Activated CD4-positive, alpha-beta T cell treated with anti-CD3 and anti-CD28 coated beads for 36 hours (primary cell): Measurements from ENCODE around the gene KAT2B. TPM values are rescaled to one million over a fixed set of nuclear protein-coding genes. Genes with fewer than 3 reads are reported as not detected.
A peak's percentile ranks its signal among the peaks of the same experiment; 100 is the strongest.
"Not testable (repeated sequence)": the region's sequence is repeated elsewhere in the genome, so short reads cannot be mapped to it uniquely, and the experiment has no call there.

Source experiments
- ATAC-seq: fragments of 200-7000 bp; cut with Tn5 transposase; one replicate; pipeline ENCODE4 v1.10.0; 2021; ENCODE audit warnings: mild to moderate bottlenecking, moderate library complexity
- CTCF ChIA-PET: fragments of 350-600 bp; sonication (Branson Sonifier 250); formaldehyde crosslinking; loops from one replicate; lab custom pipeline; 2021; ENCODE audit warnings: antibody characterized with exemption; lab: Charles Lee
- POLR2A ChIA-PET: fragments of 350-600 bp; sonication (Branson Sonifier 250); formaldehyde crosslinking; loops from one replicate; lab custom pipeline; 2021; ENCODE audit warnings: antibody characterized with exemption, inconsistent platforms; lab: Charles Lee
- DNase-seq: peaks from one replicate; pipeline ENCODE4 v3.0.0-alpha.2; 2020
- H3K27ac Mint-ChIP-seq: one replicate; pipeline ENCODE4 v1.8.0; 2021; ENCODE audit warnings: mixed read lengths
- H3K27me3 Mint-ChIP-seq: one replicate; pipeline ENCODE4 v1.8.0; 2021; ENCODE audit warnings: mixed read lengths
- H3K36me3 Mint-ChIP-seq: one replicate; pipeline ENCODE4 v1.8.0; 2021; ENCODE audit warnings: low read depth, mixed read lengths
- H3K4me1 Mint-ChIP-seq: one replicate; pipeline ENCODE4 v1.8.0; 2021; ENCODE audit warnings: mixed read lengths
- H3K4me3 Mint-ChIP-seq: one replicate; pipeline ENCODE4 v1.8.0; 2021; ENCODE audit warnings: mild to moderate bottlenecking, moderate library complexity, mixed read lengths
- H3K9me3 Mint-ChIP-seq: one replicate; pipeline ENCODE4 v1.8.0; 2021; ENCODE audit warnings: low read depth, mixed read lengths
- intact Hi-C, 2 experiments: fragments of 100-400 bp; cut with DNase I in 1 of 2; cut with micrococcal nuclease in 1 of 2; formaldehyde crosslinking; loops; one replicate each; pipeline versions ENCODE4 v1.14.2 to v1.15.1; 2022 to 2024; cut with DNase I, micrococcal nuclease
- total RNA-seq, 2 experiments: library from RNA; stranded (reverse); gene quantifications; one replicate each; pipeline ENCODE4 v1.2.3, GENCODE V29; 2021

The KAT2B gene
- total RNA-seq, 2 experiments from 2014 or later = 17.2 to 18.5 TPM

DNA sequence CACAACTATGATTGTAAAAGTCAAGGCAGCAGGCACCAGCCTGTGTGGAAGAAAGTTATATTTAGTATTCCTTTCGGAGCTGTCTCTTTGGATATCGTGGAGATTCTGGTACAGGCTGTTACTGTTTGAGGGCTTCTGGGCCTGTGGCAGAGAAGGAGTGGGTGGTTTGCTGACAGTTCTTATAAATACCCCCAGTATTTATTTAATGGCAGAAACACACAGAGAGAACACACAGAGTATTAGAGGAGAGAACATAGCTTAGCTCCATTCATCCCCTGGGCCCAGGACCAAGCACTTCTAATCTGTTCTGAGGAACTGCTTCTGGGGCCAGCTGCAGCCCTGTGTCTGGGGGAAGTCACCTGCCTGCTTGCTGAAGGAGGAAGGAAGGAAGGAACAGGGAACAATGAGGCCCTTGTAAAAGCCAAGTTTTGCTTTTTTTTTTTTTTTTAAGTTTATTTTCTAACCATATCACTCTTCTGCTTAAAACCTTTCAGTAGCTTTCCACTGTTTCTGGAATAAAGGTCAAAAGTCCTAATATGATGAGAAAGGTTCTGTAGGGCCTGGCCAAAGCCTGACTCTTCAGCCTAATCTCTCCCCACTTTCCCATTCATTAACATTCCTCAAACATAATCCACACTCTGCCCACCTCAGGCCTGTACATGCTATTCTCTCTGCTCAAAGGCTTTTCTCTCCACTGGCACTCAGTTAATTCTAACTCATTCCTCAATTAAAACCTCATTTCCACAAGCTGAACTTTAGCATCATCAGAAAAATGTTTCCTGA lies 16.4 kb upstream of the KAT2B start:
- POLR2A ChIA-PET = no interaction called here
- DNase-seq = no peak
- Mint-ChIP-seq H3K36me3 (no peaks in the 10 kb centered on the region), H3K4me1 (no peaks in the 10 kb centered on the region), H3K4me3 (no peak overlapping the region), H3K27ac (no peak overlapping the region), H3K9me3 (no peaks in the 10 kb centered on the region), H3K27me3 (no peaks in the 10 kb centered on the region)
- ATAC-seq = no peak
- CTCF ChIA-PET = interaction anchor here (1.7 kb wide), 1 partner anchor 10 kb away, joined by 3 read pairs; no protein-coding TSS in a partner anchor
- intact Hi-C loops = no loop called here

DNA sequence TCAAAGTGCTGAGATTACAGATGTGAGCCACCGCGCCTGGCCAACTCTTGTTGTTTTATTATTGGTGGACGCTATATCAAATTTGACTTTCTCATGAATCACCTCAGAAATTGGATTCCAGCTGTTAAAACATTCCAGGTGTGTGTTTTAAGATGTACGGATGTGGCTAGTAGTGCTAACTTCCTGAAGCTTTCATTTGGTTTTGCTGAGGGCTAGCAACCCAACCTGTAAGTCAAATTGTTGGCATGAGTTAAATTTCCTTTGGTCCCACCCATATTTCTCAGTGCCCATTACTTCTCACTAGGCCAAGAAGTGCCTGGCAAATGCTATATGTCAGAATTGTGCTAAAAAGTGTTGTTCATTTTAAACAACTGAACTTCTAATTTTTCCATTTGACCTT lies 13.1 kb upstream of the KAT2B start:
- ATAC-seq (no peak), DNase-seq (no peak)
- intact Hi-C loops = no loop called here
- POLR2A ChIA-PET = no interaction called here
- CTCF ChIA-PET = interaction anchor here (0.6 kb wide), 1 partner anchor 391 kb away, joined by 3 read pairs; no protein-coding TSS in a partner anchor
- H3K9me3 Mint-ChIP-seq = no peaks in the 10 kb centered on the region
- H3K4me3 Mint-ChIP-seq = no peak overlapping the region
- H3K36me3 Mint-ChIP-seq = no peaks in the 10 kb centered on the region
- H3K4me1 Mint-ChIP-seq = no peaks in the 10 kb centered on the region
- H3K27ac Mint-ChIP-seq = no peak overlapping the region
- H3K27me3 Mint-ChIP-seq = no peaks in the 10 kb centered on the region

GRCh38 chr3:20028905-20029331 lies 11.3 kb upstream of the KAT2B start:
- ATAC-seq (no peak), DNase-seq (no peak)
- H3K36me3 Mint-ChIP-seq = no peaks in the 10 kb centered on the region
- no peak overlapping the region for H3K4me3 Mint-ChIP-seq
- H3K4me1 Mint-ChIP-seq = no peaks in the 10 kb centered on the region
- ChIA-PET POLR2A (no interaction called here), CTCF (interaction anchor here (1.3 kb wide), 1 partner anchor 114 kb away, joined by 3 read pairs; no protein-coding TSS in a partner anchor)
- H3K27ac Mint-ChIP-seq = no peak overlapping the region
- H3K27me3 Mint-ChIP-seq = no peaks in the 10 kb centered on the region
- intact Hi-C loops = no loop called here
- H3K9me3 Mint-ChIP-seq = no peaks in the 10 kb centered on the region

- CTCF ChIA-PET, H3K27me3 Mint-ChIP-seq, H3K4me3 Mint-ChIP-seq: not testable (repeated sequence)
Observed at GRCh38 chr3:20031939-20032338, 8.3 kb upstream of the KAT2B start.

GRCh38 chr3:20035019-20035418 lies 5.2 kb upstream of the KAT2B start:
- ATAC-seq = no peak
- POLR2A ChIA-PET = no interaction called here
- intact Hi-C loops = loop anchor here in 1 of 2 experiments (10.0 kb wide), 1 partner anchor 150 kb away; no protein-coding TSS in a partner anchor
- no peaks in the 10 kb centered on the region for H3K36me3 Mint-ChIP-seq
- H3K9me3 Mint-ChIP-seq = no peaks in the 10 kb centered on the region
- CTCF ChIA-PET = no interaction called here
- no peak overlapping the region for H3K27ac Mint-ChIP-seq
- H3K4me3 Mint-ChIP-seq = no peak overlapping the region
- DNase-seq = no peak
- peaks cover 17% of the 10 kb centered on the region for H3K4me1 Mint-ChIP-seq
- no peaks in the 10 kb centered on the region for H3K27me3 Mint-ChIP-seq

More at GRCh38 chr3:20031939-20032338, 8.3 kb upstream of the KAT2B start:
- H3K4me1 Mint-ChIP-seq, DNase-seq, POLR2A ChIA-PET, ATAC-seq, H3K9me3 Mint-ChIP-seq, H3K27ac Mint-ChIP-seq, H3K36me3 Mint-ChIP-seq: not testable (repeated sequence)
- intact Hi-C loops = loop anchor here in 1 of 2 experiments (10.0 kb wide), 1 partner anchor 147 kb away; no protein-coding TSS in a partner anchor

DNA sequence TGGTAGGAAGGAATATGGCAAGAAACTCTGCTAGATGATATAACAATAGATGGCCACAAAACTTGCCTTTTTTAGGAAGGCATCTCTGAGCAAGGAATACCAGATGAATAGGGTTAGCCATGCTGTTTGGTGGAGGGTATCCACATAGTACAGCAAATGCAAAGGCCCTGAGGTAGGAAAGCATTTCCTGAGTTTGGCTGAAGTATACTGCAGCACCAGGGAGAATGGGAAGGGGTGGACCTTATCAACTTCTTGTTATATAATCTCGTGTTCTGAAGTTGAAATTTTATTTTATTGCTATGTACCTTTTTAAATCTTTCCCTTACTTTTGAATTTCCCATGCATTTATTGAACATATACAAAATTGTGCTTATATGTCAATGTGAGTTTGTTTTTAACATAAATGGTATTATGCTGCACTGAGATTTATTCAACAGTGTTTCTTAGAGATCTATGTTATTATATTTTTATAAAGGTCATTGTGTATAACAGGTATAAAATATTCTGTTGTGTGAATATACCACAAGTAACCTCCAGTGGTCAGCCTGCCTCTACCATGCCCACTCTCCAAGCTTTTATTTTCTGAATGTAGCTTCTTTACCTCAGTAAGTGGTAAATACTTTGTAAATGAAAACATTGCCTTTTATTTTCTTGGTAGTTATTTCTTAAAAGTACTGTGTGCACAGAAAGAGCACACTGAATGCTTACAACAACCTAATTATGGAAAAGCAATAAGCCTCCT lies 2.8 kb upstream of the KAT2B start:
- ChIA-PET CTCF (no interaction called here), POLR2A (no interaction called here)
- no peak for DNase-seq
- intact Hi-C loops = loop anchor here in 1 of 2 experiments (10.0 kb wide), 1 partner anchor 153 kb away; no protein-coding TSS in a partner anchor
- ATAC-seq = no peak
- no peak overlapping the region for H3K4me3 Mint-ChIP-seq
- H3K27ac Mint-ChIP-seq = peak overlapping the region; percentile 87
- no peaks in the 10 kb centered on the region for H3K9me3 Mint-ChIP-seq
- peaks cover 26% of the 10 kb centered on the region for H3K4me1 Mint-ChIP-seq
- no peaks in the 10 kb centered on the region for H3K36me3 Mint-ChIP-seq
- no peaks in the 10 kb centered on the region for H3K27me3 Mint-ChIP-seq

DNA sequence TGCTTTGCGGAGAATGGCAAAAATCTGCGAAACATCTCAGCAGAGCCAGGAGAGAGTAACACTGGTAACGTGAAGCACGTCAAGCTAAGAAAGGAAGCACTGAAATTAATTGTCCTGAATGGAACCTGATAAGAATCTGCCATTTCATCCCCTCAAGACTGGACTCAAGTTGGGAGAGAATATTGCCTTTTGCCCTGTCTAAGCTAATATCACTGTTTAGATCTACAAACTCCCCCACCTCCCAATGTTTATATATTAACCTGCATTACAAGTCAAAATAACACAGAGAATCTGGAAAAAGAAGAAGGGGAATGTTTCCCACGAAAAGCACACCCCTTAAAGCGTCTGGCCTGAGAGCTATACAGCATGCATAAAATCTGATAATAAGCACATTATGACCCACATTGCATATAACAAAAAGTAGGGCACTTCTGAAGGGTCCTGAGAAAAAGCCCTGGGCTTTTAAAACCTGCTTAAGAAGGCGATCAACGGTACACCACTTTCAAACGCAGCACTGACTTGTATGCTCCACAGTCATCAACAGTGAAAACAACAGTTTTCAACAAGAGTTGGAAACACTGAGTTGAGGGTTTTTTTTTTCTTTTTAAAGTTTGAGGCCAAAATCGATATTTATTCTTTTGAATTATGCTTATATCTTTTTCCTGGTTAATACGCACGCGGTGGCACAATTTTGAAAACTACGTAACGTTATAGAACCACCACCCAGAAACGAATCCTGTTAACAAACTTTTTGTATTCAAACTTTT lies 1.4 kb upstream of the KAT2B start:
- ChIA-PET CTCF (interaction anchor here (0.9 kb wide), 1 partner anchor 20 kb away, joined by 3 read pairs; no protein-coding TSS in a partner anchor), POLR2A (interaction anchor here (1.3 kb wide), 1 partner anchor 147 kb away, joined by 3 read pairs; the partner anchor contains the start of gene SGO1)
- H3K4me3 Mint-ChIP-seq = peak overlapping the region; percentile 77
- intact Hi-C loops = loop anchor here (1.0 to 10.0 kb wide), 3 partner anchors 147 to 154 kb away; partner anchors contain the start of gene SGO1 (in 1 of the 2)
- H3K27me3 Mint-ChIP-seq = no peaks in the 10 kb centered on the region
- no peaks in the 10 kb centered on the region for H3K36me3 Mint-ChIP-seq
- no peaks in the 10 kb centered on the region for H3K9me3 Mint-ChIP-seq
- H3K27ac Mint-ChIP-seq = peak overlapping the region; percentile 87
- ATAC-seq (no peak), DNase-seq (no peak)
- peaks cover 41% of the 10 kb centered on the region for H3K4me1 Mint-ChIP-seq

- Mint-ChIP-seq H3K27ac (peak overlapping the region; percentile 87), H3K36me3 (no peaks in the 10 kb centered on the region), H3K9me3 (no peaks in the 10 kb centered on the region), H3K27me3 (no peaks in the 10 kb centered on the region), H3K4me3 (peak overlapping the region; percentile 77), H3K4me1 (peaks cover 46% of the 10 kb centered on the region)
- ChIA-PET CTCF (no interaction called here), POLR2A (interaction anchor here (1.3 kb wide), 1 partner anchor 147 kb away, joined by 3 read pairs; the partner anchor contains the start of gene SGO1)
- ATAC-seq = no peak
- DNase-seq = no peak
- intact Hi-C loops = loop anchor here (1.0 to 10.0 kb wide), 3 partner anchors 147 to 155 kb away; partner anchors contain the start of gene SGO1 (in 1 of the 2)
Observed at GRCh38 chr3:20039466-20039764, 831 bp upstream of the KAT2B start.

- no peaks in the 10 kb centered on the region for H3K27me3 Mint-ChIP-seq
- H3K4me3 Mint-ChIP-seq = peak overlapping the region; percentile 95
- H3K27ac Mint-ChIP-seq = peak overlapping the region; percentile 93
- intact Hi-C loops = loop anchor here (1.0 to 5.0 kb wide), 5 partner anchors 14 to 1598 kb away; partner anchors contain the start of genes RAB5A (in 2 of the 2) and SGO1 (in 1 of the 2)
- ChIA-PET POLR2A (interaction anchor here (0.9 to 2.6 kb wide), 5 partner anchors 13 to 143 kb away, joined by 3 to 19 read pairs (median 6); partner anchors contain the start of gene RAB5A), CTCF (interaction anchor here (0.6 to 2.9 kb wide), 11 partner anchors 12 to 161 kb away, joined by 3 to 24 read pairs (median 4); partner anchors contain the start of gene SGO1)
- H3K36me3 Mint-ChIP-seq = no peaks in the 10 kb centered on the region
- DNase-seq = peak; percentile 83
- H3K4me1 Mint-ChIP-seq = peaks cover 51% of the 10 kb centered on the region
- peak; percentile 31 for ATAC-seq
- H3K9me3 Mint-ChIP-seq = no peaks in the 10 kb centered on the region
Observed at GRCh38 chr3:20040548-20041196, 426 bp downstream of the KAT2B start.

- Mint-ChIP-seq H3K27ac (peak overlapping the region; percentile 93), H3K27me3 (no peaks in the 10 kb centered on the region), H3K4me3 (peak overlapping the region; percentile 95), H3K36me3 (no peaks in the 10 kb centered on the region), H3K9me3 (no peaks in the 10 kb centered on the region), H3K4me1 (peaks cover 56% of the 10 kb centered on the region)
- CTCF ChIA-PET = interaction anchor here (0.9 to 2.9 kb wide), 10 partner anchors 12 to 162 kb away, joined by 3 to 24 read pairs (median 4); partner anchors contain the start of gene SGO1
- POLR2A ChIA-PET = interaction anchor here (0.6 to 2.6 kb wide), 6 partner anchors 12 to 142 kb away, joined by 3 to 19 read pairs (median 5); partner anchors contain the start of gene RAB5A
- peak; percentile 49 for ATAC-seq
- peak; percentile 91 for DNase-seq
- intact Hi-C loops = loop anchor here (1.0 to 5.0 kb wide), 4 partner anchors 13 to 1599 kb away; partner anchors contain the start of gene RAB5A (in 1 of the 2)
Observed at GRCh38 chr3:20041197-20041780, 1.0 kb downstream of the KAT2B start.
